Type B pancreatic cell (in vitro differentiated cells): ENCODE data around the gene PEX14. TPM values are rescaled to one million over a fixed set of nuclear protein-coding genes. Genes with fewer than 3 reads are reported as not detected.
A peak's percentile ranks its signal among the peaks of the same experiment; 100 is the strongest.

ENCODE experiments used
- DNase-seq: peaks from one replicate; pipeline ENCODE4 v3.0.0; 2021; ENCODE audit warnings: mixed read lengths; ENCODE audit not compliant: unreplicated experiment; ENCODE audit errors: extremely low spot score
- H3K27ac Mint-ChIP-seq: 2 replicates; pipeline ENCODE4 v1.8.0; 2021; ENCODE audit warnings: mild to moderate bottlenecking, mixed read lengths
- H3K27me3 Mint-ChIP-seq: 2 replicates; pipeline ENCODE4 v1.8.0; 2021; ENCODE audit warnings: mixed read lengths
- H3K36me3 Mint-ChIP-seq: 2 replicates; pipeline ENCODE4 v1.8.0; 2021; ENCODE audit warnings: mixed read lengths
- H3K4me1 Mint-ChIP-seq: one replicate; pipeline ENCODE4 v1.8.0; 2021; ENCODE audit warnings: mixed read lengths; ENCODE audit not compliant: unreplicated experiment
- H3K4me3 Mint-ChIP-seq: 2 replicates; pipeline ENCODE4 v1.8.0; 2021; ENCODE audit warnings: mild to moderate bottlenecking, mixed read lengths
- H3K9me3 Mint-ChIP-seq: 2 replicates; pipeline ENCODE4 v1.8.0; 2021; ENCODE audit warnings: mixed read lengths
- CTCF ChIP-seq: fragments of 200-600 bp; sonication (generic); conservative IDR thresholded peaks from 2 replicates; pipeline ENCODE4 v1.5.0; 2021; ENCODE audit warnings: antibody characterized with exemption, mild to moderate bottlenecking
- total RNA-seq: library from RNA; stranded (reverse); gene quantifications from 2 replicates; pipeline ENCODE4 v1.2.1, GENCODE V29; 2021; ENCODE audit warnings: low replicate concordance

The PEX14 gene
- total RNA-seq, 1 donor from 2014 or later: 22.5 TPM

GRCh38 chr1:10588640-10589039, 113.9 kb downstream of the PEX14 start:
- TF ChIP-seq CTCF: no peak
- no peak for DNase-seq
- Mint-ChIP-seq H3K9me3 (peaks cover 16% of the 10 kb centered on the region), H3K4me1 (peaks cover 13% of the 10 kb centered on the region), H3K4me3 (no peak overlapping the region), H3K27me3 (no peaks in the 10 kb centered on the region), H3K27ac (no peak overlapping the region), H3K36me3 (peaks cover 10% of the 10 kb centered on the region)

- Mint-ChIP-seq H3K4me1 (peaks cover 16% of the 10 kb centered on the region), H3K4me3 (no peak overlapping the region), H3K27me3 (no peaks in the 10 kb centered on the region), H3K36me3 (peaks cover 10% of the 10 kb centered on the region), H3K27ac (no peak overlapping the region), H3K9me3 (peaks cover 12% of the 10 kb centered on the region)
- DNase-seq: no peak
- no peak for TF ChIP-seq CTCF
These were observed 114.3 kb downstream of the PEX14 start for GRCh38 chr1:10589074-10589473.

- peaks cover 32% of the 10 kb centered on the region for H3K4me1 Mint-ChIP-seq
These were observed 116.3 kb downstream of the PEX14 start for GRCh38 chr1:10591010-10591409.

GRCh38 chr1:10592373-10592772, 117.6 kb downstream of the PEX14 start:
- no peaks in the 10 kb centered on the region for H3K9me3 Mint-ChIP-seq
- no peaks in the 10 kb centered on the region for H3K27me3 Mint-ChIP-seq
- H3K36me3 Mint-ChIP-seq: peaks cover 3% of the 10 kb centered on the region
- no peak overlapping the region for H3K4me3 Mint-ChIP-seq
- no peak for TF ChIP-seq CTCF
- no peak for DNase-seq
- H3K4me1 Mint-ChIP-seq: peaks cover 42% of the 10 kb centered on the region
- no peak overlapping the region for H3K27ac Mint-ChIP-seq

More at GRCh38 chr1:10591010-10591409, 116.3 kb downstream of the PEX14 start:
- no peak overlapping the region for H3K4me3 Mint-ChIP-seq
- DNase-seq: no peak
- no peaks in the 10 kb centered on the region for H3K27me3 Mint-ChIP-seq
- H3K27ac Mint-ChIP-seq: peak overlapping the region; percentile 37
- H3K9me3 Mint-ChIP-seq: no peaks in the 10 kb centered on the region
- peaks cover 3% of the 10 kb centered on the region for H3K36me3 Mint-ChIP-seq
- TF ChIP-seq CTCF: no peak

- no peaks in the 10 kb centered on the region for H3K9me3 Mint-ChIP-seq
- no peaks in the 10 kb centered on the region for H3K27me3 Mint-ChIP-seq
- no peak overlapping the region for H3K4me3 Mint-ChIP-seq
These were observed 119.0 kb downstream of the PEX14 start for GRCh38 chr1:10593750-10594149.

More at GRCh38 chr1:10593750-10594149, 119.0 kb downstream of the PEX14 start:
- Mint-ChIP-seq H3K36me3 (peaks cover 3% of the 10 kb centered on the region), H3K4me1 (peaks cover 49% of the 10 kb centered on the region), H3K27ac (no peak overlapping the region)
- no peak for TF ChIP-seq CTCF
- DNase-seq: no peak
